Peyer's patch (tissue), 4 donors: ENCODE results near the gene C19orf44.

ENCODE experiments used
- POLR2A ChIP-seq, 2 donors: fragments of 450-650 bp; IDR thresholded peaks; one replicate each; pipeline ENCODE4 v1.5.1; 2017; ENCODE audit warnings: antibody characterized with exemption in 2 of 2, mild to moderate bottlenecking in 2 of 2, moderate library complexity in 2 of 2
- TF ChIP-seq, protein P1 (sequence below), 6 experiments: fragments of 450-650 bp in 4 of 6; fragments of 200-600 bp in 2 of 6; sonication (generic) in 1 of 6; IDR thresholded peaks; one replicate each; pipeline ENCODE4 v1.5.1; 2017 to 2019; ENCODE audit warnings: antibody characterized with exemption in 6 of 6, mild to moderate bottlenecking in 3 of 6, moderate library complexity in 1 of 6

DNA sequence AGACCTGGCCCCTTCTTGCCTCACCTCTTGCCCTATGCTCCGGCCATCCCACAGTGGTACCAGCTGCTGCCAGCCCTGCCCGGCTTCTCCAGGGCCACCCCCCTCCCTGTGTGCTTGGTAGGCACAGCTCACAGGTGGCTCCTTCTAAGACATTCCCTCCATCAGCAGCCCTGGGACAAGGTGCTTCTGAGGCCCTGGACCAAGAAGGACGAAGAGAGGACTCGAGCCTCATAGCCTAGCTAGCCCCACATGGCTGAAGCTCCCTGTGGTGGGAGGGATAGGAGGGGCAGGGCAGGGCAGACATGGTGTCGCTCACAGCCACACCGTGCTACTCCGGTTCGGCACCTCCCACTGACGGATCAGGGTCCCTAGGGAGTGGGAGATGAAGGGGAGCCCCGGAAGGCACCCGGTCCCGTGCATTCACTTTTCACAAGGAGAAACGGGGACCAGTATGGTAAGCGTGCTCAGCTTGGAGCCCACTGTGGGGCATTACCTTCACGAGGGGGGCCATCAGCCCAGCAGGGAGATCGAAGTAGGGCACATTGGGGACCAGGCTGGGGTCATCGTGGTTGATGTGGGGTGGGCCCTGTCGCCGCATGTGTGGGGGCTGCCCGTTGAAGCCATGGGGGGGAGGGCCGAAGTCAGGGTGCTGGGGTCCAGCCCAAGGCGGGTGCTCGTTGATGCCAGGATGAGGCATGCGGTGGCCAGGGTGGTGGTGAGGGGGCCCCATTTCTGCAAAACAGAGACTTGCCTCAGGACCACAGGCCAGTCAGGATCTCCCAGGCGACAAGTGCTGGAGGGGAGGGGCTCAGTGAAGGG is 26.6 kb downstream of the C19orf44 start:
- TF ChIP-seq, protein P1, sequence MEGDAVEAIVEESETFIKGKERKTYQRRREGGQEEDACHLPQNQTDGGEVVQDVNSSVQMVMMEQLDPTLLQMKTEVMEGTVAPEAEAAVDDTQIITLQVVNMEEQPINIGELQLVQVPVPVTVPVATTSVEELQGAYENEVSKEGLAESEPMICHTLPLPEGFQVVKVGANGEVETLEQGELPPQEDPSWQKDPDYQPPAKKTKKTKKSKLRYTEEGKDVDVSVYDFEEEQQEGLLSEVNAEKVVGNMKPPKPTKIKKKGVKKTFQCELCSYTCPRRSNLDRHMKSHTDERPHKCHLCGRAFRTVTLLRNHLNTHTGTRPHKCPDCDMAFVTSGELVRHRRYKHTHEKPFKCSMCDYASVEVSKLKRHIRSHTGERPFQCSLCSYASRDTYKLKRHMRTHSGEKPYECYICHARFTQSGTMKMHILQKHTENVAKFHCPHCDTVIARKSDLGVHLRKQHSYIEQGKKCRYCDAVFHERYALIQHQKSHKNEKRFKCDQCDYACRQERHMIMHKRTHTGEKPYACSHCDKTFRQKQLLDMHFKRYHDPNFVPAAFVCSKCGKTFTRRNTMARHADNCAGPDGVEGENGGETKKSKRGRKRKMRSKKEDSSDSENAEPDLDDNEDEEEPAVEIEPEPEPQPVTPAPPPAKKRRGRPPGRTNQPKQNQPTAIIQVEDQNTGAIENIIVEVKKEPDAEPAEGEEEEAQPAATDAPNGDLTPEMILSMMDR (IDR thresholded peaks at IDR 0.05) = no peak
- no peak for TF ChIP-seq POLR2A (IDR thresholded peaks at IDR 0.05)
